ENCODE data around the gene DNMT3A. TPM values are rescaled to one million over a fixed set of nuclear protein-coding genes. Genes with fewer than 3 reads are reported as not detected.

The DNMT3A gene
- total RNA-seq, 1 donor from 2014 or later, result 15.4 TPM

DNA sequence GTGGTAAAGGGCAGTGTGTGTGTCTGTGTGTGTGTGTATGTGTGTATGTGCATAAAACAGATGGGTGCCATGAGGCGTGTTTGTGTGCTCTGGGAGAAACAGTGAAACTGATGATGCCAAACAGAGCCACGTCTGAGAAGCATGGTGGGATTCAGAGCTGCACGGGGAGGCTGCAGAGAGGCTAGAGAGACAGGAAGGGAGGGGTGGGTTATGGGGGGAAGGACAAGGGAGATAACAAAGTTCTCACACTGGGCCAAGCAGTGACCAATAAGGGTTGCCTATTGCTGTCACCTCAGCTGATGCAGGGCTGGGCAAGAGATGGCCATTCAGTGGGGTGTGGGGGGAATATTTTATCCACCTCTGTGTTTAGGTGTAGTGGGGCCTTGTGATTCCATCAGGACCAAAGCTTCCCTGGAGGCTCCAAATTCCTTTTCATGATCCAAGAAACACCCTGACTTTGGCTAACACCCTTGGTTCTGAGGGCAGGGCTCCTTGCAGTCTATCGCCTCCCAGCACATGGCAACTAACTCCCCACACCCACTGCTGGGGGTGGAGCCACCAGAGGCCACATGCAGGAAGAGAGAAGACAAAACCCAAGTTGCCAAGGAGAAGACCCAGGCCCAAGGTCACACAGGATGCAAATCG, 119.1 kb downstream of the DNMT3A start:
- TF ChIP-seq, protein P1, sequence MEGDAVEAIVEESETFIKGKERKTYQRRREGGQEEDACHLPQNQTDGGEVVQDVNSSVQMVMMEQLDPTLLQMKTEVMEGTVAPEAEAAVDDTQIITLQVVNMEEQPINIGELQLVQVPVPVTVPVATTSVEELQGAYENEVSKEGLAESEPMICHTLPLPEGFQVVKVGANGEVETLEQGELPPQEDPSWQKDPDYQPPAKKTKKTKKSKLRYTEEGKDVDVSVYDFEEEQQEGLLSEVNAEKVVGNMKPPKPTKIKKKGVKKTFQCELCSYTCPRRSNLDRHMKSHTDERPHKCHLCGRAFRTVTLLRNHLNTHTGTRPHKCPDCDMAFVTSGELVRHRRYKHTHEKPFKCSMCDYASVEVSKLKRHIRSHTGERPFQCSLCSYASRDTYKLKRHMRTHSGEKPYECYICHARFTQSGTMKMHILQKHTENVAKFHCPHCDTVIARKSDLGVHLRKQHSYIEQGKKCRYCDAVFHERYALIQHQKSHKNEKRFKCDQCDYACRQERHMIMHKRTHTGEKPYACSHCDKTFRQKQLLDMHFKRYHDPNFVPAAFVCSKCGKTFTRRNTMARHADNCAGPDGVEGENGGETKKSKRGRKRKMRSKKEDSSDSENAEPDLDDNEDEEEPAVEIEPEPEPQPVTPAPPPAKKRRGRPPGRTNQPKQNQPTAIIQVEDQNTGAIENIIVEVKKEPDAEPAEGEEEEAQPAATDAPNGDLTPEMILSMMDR (conservative IDR thresholded peaks at IDR 0.05; ENCODE audit: low read depth, low read length), result no peak
- H3K4me3 ChIP-seq (ENCODE audit: low read depth, low read length), result no peak overlapping the region
- no peak for DNase-seq (ENCODE audit: low read depth)

DNA sequence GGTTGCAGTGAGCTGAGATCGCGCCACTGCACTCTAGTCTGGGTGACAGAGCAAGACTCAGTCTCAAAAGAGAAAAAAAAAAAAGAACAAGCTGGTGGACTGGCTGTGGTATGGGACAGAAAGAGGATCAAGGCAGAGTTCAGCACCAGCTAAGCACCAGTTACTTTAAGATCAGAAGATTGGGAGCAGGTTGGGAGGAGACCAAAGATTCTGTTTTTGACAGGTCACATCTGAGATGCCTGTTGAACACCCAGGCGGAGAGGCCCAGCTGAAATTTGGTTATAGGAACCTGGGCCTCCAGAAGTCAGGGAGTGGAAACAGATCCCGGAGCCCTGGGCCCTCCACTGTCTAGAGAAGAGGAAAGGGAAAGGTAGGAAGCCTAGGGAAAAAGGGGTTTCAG, 120.1 kb downstream of the DNMT3A start:
- no peak for DNase-seq (ENCODE audit: low read depth)
- no peak overlapping the region for H3K4me3 ChIP-seq (ENCODE audit: low read depth, low read length)
- TF ChIP-seq, protein P1 (conservative IDR thresholded peaks at IDR 0.05; ENCODE audit: low read depth, low read length), result no peak

DNA sequence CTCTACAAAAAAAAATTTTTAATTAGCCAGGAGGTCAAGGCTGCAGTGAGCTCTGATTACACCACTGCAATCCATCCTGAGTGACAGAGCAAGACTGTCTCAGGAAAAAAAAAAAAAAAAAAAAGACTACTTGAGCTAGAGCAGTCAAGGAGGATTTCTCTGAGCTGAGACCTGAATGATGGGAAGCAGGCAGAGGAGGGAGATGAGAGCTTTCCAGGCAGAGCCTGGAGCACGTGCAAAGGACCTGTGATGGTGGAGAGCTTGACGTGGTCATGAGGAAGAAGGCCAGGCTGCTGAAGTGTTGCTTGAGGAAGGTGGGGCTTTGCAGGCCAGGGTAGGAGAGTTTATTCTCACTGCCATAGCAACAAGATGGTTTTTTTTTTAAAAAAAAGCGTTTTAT, 121.4 kb downstream of the DNMT3A start:
- TF ChIP-seq, protein P1 (conservative IDR thresholded peaks at IDR 0.05; ENCODE audit: low read depth, low read length), result no peak
- no peak for DNase-seq (ENCODE audit: low read depth)
- H3K4me3 ChIP-seq (ENCODE audit: low read depth, low read length), result no peak overlapping the region

DNA sequence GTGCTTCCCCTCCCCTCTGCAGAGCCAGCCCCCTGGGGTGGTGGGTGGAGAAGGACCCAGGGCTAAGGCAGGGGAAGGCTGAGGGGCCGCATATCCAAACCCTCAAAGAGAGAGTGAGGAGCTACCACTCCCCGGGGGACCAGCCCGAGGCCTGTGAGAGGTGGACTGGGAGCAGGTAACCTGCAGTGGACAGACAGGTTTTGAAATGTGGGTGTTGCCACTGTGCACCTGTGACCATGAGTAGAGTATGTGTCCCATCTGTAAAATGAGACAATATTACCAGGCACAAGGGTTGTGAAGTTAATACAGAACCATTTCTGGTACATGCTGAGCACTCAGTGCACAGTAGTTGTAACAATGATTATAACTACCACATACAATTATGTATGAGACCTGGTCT, 122.1 kb downstream of the DNMT3A start:
- TF ChIP-seq, protein P1 (conservative IDR thresholded peaks at IDR 0.05; ENCODE audit: low read depth, low read length), result no peak

DNA sequence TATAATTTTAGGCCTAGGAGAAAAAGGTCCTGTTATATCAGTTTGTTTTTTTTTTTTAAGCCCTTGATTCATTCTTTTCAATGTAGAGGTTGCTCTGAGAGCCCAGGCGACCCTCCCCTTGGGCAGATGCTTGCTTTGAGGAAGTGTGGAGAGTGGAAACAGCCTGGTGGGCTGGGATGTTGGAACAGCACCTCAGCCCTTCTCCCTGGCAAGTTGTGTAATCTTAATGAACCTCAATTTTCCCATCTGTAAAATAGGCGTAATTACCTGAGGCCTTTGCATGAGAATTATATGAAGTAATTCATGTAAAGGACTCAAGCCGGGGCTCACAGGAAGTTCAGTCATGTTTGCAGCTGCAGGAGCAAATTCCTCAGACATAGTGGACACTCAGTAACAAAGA, 123.6 kb downstream of the DNMT3A start:
- TF ChIP-seq, protein P1 (conservative IDR thresholded peaks at IDR 0.05; ENCODE audit: low read depth, low read length), result no peak
- no peak overlapping the region for H3K4me3 ChIP-seq (ENCODE audit: low read depth, low read length)
- DNase-seq (ENCODE audit: low read depth), result no peak

More for the DNA sequence above, 122.1 kb downstream of the DNMT3A start:
- DNase-seq (ENCODE audit: low read depth), result no peak
- no peak overlapping the region for H3K4me3 ChIP-seq (ENCODE audit: low read depth, low read length)

DNA sequence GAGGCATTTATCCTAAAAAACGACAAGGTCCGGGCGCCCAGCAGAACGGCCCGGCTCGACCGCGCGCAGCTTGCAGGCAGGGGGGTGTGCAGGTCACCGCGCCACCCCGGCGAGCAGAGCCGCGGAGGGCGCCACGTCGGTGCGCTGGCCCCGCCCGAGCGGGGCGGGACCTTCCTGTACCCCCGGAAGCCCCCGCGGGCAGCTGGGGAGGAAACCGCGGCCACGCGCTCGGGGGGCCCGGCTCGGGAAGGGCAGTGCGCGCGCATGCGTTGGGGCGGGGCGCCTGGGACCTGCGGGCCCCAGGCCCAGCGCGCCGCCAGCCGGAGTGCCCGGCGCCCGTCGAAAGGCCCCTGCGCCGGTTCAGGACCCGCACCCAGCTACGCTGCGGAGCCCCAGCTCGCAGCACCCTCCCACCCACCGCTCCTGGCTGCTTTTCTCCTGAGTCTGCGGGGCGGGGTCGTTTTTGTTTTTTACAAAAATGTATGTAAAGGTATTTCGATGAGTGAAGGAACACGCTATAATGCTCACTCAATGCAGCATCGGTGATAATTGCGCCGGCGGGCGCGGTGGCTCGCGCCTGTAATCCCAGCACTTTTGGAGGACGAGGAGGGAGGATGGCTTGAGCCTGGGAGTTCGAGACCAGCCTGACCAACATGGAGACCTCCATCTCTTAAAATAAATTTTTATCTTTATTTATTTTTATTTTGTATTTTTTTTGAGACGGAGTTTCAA, 125.6 kb downstream of the DNMT3A start:
- H3K4me3 ChIP-seq (ENCODE audit: low read depth, low read length), result peak overlapping the region; percentile 50
- no peak for DNase-seq (ENCODE audit: low read depth)
- TF ChIP-seq, protein P1 (conservative IDR thresholded peaks at IDR 0.05; ENCODE audit: low read depth, low read length), result no peak
